SK-N-SH (cell line): ENCODE data around the gene CASK.

Source experiments
- MXI1 ChIP-seq: IDR thresholded peaks from 2 replicates; pipeline ENCODE4 v1.6.1; 2012; ENCODE audit warnings: mild to moderate bottlenecking, low read depth, low read length, improper control_type of control experiment
- RXRA ChIP-seq: IDR thresholded peaks from 2 replicates; pipeline ENCODE4 v1.4.0; 2012; ENCODE audit warnings: low read depth, mild to moderate bottlenecking, borderline replicate concordance
- TF ChIP-seq, protein P1 (sequence below): fragments of 200-600 bp; sonication (generic); IDR thresholded peaks from 2 replicates; pipeline ENCODE4 v1.6.1; 2017; ENCODE audit warnings: antibody characterized with exemption, mild to moderate bottlenecking, moderate library complexity

GRCh38 chrX:41909068-41909467 lies 14.3 kb downstream of the CASK start:
- TF ChIP-seq, protein P1, sequence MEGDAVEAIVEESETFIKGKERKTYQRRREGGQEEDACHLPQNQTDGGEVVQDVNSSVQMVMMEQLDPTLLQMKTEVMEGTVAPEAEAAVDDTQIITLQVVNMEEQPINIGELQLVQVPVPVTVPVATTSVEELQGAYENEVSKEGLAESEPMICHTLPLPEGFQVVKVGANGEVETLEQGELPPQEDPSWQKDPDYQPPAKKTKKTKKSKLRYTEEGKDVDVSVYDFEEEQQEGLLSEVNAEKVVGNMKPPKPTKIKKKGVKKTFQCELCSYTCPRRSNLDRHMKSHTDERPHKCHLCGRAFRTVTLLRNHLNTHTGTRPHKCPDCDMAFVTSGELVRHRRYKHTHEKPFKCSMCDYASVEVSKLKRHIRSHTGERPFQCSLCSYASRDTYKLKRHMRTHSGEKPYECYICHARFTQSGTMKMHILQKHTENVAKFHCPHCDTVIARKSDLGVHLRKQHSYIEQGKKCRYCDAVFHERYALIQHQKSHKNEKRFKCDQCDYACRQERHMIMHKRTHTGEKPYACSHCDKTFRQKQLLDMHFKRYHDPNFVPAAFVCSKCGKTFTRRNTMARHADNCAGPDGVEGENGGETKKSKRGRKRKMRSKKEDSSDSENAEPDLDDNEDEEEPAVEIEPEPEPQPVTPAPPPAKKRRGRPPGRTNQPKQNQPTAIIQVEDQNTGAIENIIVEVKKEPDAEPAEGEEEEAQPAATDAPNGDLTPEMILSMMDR = no peak
- no peak for TF ChIP-seq MXI1
- TF ChIP-seq RXRA = no peak
